Mucosa of rectum (tissue), 2 donors: Measurements from ENCODE around the gene HSPB6.

Experiments
- H3K27ac ChIP-seq, 2 donors: one replicate each; pipeline ENCODE4 v1.7.0; 2013; ENCODE audit warnings: inconsistent platforms in 2 of 2, low read depth in 2 of 2, low read length in 2 of 2
- H3K27me3 ChIP-seq, 2 donors: one replicate each; pipeline ENCODE4 v1.7.0; 2013; ENCODE audit warnings: low read length in 2 of 2; ENCODE audit not compliant: control insufficient read depth in 2 of 2, insufficient read depth in 2 of 2
- H3K36me3 ChIP-seq, 2 donors: one replicate each; pipeline ENCODE4 v1.7.0; 2013; ENCODE audit warnings: low read length in 2 of 2; ENCODE audit not compliant: control insufficient read depth in 2 of 2, insufficient read depth in 2 of 2
- H3K4me1 ChIP-seq, 2 donors: one replicate each; pipeline ENCODE4 v1.7.0; 2013; ENCODE audit warnings: low read length in 2 of 2, mild to moderate bottlenecking in 1 of 2; ENCODE audit not compliant: control insufficient read depth in 2 of 2, insufficient read depth in 2 of 2
- H3K4me3 ChIP-seq, 2 donors: one replicate each; pipeline ENCODE4 v1.7.0; 2013; ENCODE audit warnings: low read length in 2 of 2
- H3K9ac ChIP-seq, 2 donors: one replicate each; pipeline ENCODE4 v1.7.0; 2013; ENCODE audit warnings: low read length in 2 of 2, low read depth in 1 of 2, mild to moderate bottlenecking in 1 of 2
- H3K9me3 ChIP-seq, 2 donors: one replicate each; pipeline ENCODE4 v1.7.0; 2013; ENCODE audit warnings: low read length in 2 of 2; ENCODE audit not compliant: control insufficient read depth in 2 of 2
- donor health status: healthy.
- donor health status: Normal muscosa, but diverticular disease.

HSPB6 gene

GRCh38 chr19:35745328-35746086 lies 11.3 kb downstream of the HSPB6 start, which contains the start of the genes PSENEN and U2AF1L4:
TSS of gene PSENEN (plus strand) at chr19:35745651. CDS start at chr19:35745931, 280 bp downstream.
TSS of gene U2AF1L4 (minus strand) at chr19:35745418. CDS start at chr19:35745391, 27 bp downstream.
- Histone ChIP-seq H3K27ac (peak within 1 kb of the TSS; percentile 99 to 100), H3K9ac (peak within 1 kb of the TSS; percentile 80 to 94), H3K9me3 (no peaks in the 10 kb centered on the region), H3K4me1 (peaks cover 27 to 30% of the 10 kb centered on the region in 2 donors), H3K36me3 (peaks cover 3 to 4% of the 10 kb centered on the region in 2 donors), H3K27me3 (no peaks in the 10 kb centered on the region), H3K4me3 (peak within 1 kb of the TSS; percentile 90 to 96)

GRCh38 chr19:35744430-35745327 lies 12.2 kb downstream of the HSPB6 start:
- H3K36me3 ChIP-seq, result peaks cover 3 to 4% of the 10 kb centered on the region in 2 donors
- H3K4me1 ChIP-seq, result peaks cover 30 to 37% of the 10 kb centered on the region in 2 donors
- peak overlapping the region; percentile 70 to 80 for H3K9ac ChIP-seq
- H3K27ac ChIP-seq, result peak overlapping the region; percentile 99 to 100
- no peaks in the 10 kb centered on the region for H3K27me3 ChIP-seq
- H3K9me3 ChIP-seq, result no peaks in the 10 kb centered on the region
- H3K4me3 ChIP-seq, result peak overlapping the region; percentile 75 to 96

- H3K4me1 ChIP-seq, result peaks cover 26 to 35% of the 10 kb centered on the region in 2 donors
- no peak overlapping the region for H3K9ac ChIP-seq
- H3K27me3 ChIP-seq, result no peaks in the 10 kb centered on the region
- peaks cover 4 to 7% of the 10 kb centered on the region in 2 donors for H3K36me3 ChIP-seq
- peak overlapping the region; percentile 75 to 96 for H3K4me3 ChIP-seq
- H3K27ac ChIP-seq, result peak overlapping the region in 1 of 2 donors; percentile 99
- no peaks in the 10 kb centered on the region for H3K9me3 ChIP-seq
These were observed 13.0 kb downstream of the HSPB6 start for GRCh38 chr19:35743640-35744429.

DNA sequence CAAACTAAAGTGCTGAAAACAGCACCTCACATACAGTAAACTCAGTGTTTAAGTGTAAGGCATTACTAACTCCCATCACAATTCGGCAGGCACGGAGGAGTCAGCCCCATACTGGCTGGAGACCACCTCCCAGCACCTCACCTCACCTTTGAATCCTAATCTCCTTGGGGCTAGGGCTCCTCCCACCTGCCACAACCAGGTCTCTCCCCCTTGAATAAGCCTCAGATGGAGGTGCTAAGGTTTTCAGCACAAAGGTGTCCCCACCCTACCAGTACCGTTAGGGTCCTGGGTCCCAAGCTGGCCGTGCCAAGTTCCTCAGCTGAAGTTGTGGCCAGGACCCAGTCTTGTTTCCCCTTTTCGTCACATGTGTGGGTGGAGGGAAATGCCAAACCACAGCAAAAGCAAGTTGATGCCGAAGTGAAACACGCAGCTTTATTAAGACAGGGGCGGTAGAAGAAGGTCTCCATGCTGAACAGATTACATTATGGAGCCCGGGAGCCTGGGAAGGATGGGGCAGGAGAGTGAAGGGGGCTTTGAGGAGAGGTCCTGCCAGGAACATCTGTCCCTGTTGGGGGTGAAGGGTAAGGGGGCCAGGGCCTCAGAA lies 14.6 kb downstream of the HSPB6 start, which contains the start of gene IGFLR1:
TSS of gene IGFLR1 (minus strand) at position 332 of the 604 bp plus-strand sequence. CDS start 1,272 bp downstream, outside the sequence.
- peak within 1 kb of the TSS; percentile 73 to 85 for H3K27ac ChIP-seq
- H3K4me1 ChIP-seq, result peaks cover 23 to 35% of the 10 kb centered on the region in 2 donors
- no peaks in the 10 kb centered on the region for H3K9me3 ChIP-seq
- H3K27me3 ChIP-seq, result no peaks in the 10 kb centered on the region
- H3K9ac ChIP-seq, result peak within 1 kb of the TSS; percentile 53 to 74
- peak within 1 kb of the TSS; percentile 76 to 85 for H3K4me3 ChIP-seq
- H3K36me3 ChIP-seq, result peaks cover 15 to 21% of the 10 kb centered on the region in 2 donors

DNA sequence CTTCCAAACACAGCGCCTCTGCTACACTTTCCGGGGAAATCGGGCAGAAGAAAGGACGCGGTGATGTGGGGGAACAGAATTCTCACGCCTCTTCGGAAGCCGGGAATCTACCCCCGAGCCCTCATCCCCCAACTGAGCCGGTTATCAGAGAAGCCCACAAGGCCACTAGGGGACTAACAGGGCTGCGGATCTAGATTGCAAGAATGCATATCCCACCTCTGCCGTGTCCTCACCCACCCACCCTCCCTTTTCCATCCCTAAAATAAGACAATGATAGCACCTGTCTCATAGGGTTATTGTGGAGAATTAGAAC lies 15.7 kb downstream of the HSPB6 start:
- Histone ChIP-seq H3K9ac (peak overlapping the region; percentile 58 to 76), H3K27ac (peak overlapping the region; percentile 60 to 86), H3K4me1 (peaks cover 22 to 31% of the 10 kb centered on the region in 2 donors), H3K4me3 (peak overlapping the region; percentile 76 to 85), H3K36me3 (peaks cover 15 to 27% of the 10 kb centered on the region in 2 donors), H3K9me3 (no peaks in the 10 kb centered on the region), H3K27me3 (no peaks in the 10 kb centered on the region)

- Histone ChIP-seq H3K27me3 (no peaks in the 10 kb centered on the region), H3K27ac (peak overlapping the region; percentile 60 to 86), H3K9me3 (no peaks in the 10 kb centered on the region), H3K36me3 (peaks cover 15 to 29% of the 10 kb centered on the region in 2 donors), H3K9ac (peak overlapping the region; percentile 59 to 76), H3K4me1 (peaks cover 18 to 26% of the 10 kb centered on the region in 2 donors), H3K4me3 (peak overlapping the region; percentile 76 to 85)
These were observed 16.2 kb downstream of the HSPB6 start for GRCh38 chr19:35740423-35741202.

DNA sequence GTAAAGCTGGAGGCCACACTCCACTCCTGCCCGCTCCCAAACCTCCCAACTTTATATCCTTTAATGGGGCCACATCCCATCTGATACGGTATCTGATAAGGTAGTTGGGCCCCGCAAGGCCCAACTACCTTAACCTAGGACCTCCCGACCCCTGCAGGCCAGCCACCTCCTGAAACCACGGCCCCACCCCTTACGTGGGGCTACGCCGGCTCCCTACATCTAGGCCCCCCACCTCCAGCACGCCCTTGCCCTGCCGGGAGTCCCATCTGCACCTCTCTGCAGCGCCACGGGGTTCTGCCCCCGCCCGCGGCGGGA lies 16.8 kb downstream of the HSPB6 start:
- Histone ChIP-seq H3K27ac (peak overlapping the region; percentile 26 to 86), H3K9ac (peak overlapping the region; percentile 32 to 59), H3K9me3 (no peaks in the 10 kb centered on the region), H3K4me3 (peak overlapping the region; percentile 76 to 85), H3K36me3 (peaks cover 19 to 34% of the 10 kb centered on the region in 2 donors), H3K27me3 (no peaks in the 10 kb centered on the region), H3K4me1 (peaks cover 18 to 26% of the 10 kb centered on the region in 2 donors)

- Histone ChIP-seq H3K36me3 (peaks cover 25 to 37% of the 10 kb centered on the region in 2 donors), H3K27ac (peak overlapping the region in 1 of 2 donors; percentile 86), H3K27me3 (no peaks in the 10 kb centered on the region), H3K4me3 (peak overlapping the region; percentile 76 to 85), H3K4me1 (peaks cover 15 to 23% of the 10 kb centered on the region in 2 donors), H3K9me3 (no peaks in the 10 kb centered on the region), H3K9ac (peak overlapping the region in 1 of 2 donors; percentile 32)
These were observed 17.3 kb downstream of the HSPB6 start for GRCh38 chr19:35739275-35740107.
